GM21529 (cell line): ENCODE data around the gene ORC1.
"Not testable (repeated sequence)": the region's sequence is repeated elsewhere in the genome, so short reads cannot be mapped to it uniquely, and the experiment has no call there.

Experiments
- ATAC-seq: cut with Tn5 transposase; IDR thresholded peaks from one replicate; pipeline ENCODE4 v1.9.1; 2021; ENCODE audit not compliant: unreplicated experiment

The ORC1 gene

GRCh38 chr1:52393174-52393573 is 11.0 kb downstream of the ORC1 start:
- no peak for ATAC-seq

- no peak for ATAC-seq
Measured at GRCh38 chr1:52386458-52386857, 17.8 kb downstream of the ORC1 start.

GRCh38 chr1:52385376-52385775 is 18.8 kb downstream of the ORC1 start:
- ATAC-seq: no peak

GRCh38 chr1:52369851-52370250 is 34.4 kb downstream of the ORC1 start:
- not testable (repeated sequence) for ATAC-seq

- no peak for ATAC-seq
Measured at GRCh38 chr1:52368383-52369172, 35.6 kb downstream of the ORC1 start.

- ATAC-seq: no peak
Measured at GRCh38 chr1:52367272-52367671, 37.0 kb downstream of the ORC1 start.

- no peak for ATAC-seq
Measured at GRCh38 chr1:52366517-52366827, 37.8 kb downstream of the ORC1 start.

- peak; percentile 92 for ATAC-seq
Measured at GRCh38 chr1:52365746-52366516, 38.3 kb downstream of the ORC1 start, which contains the start of gene CC2D1B. CC2D1B (minus strand) TSS chr1:52366205; CDS start chr1:52364620, 1,585 bp downstream.

- no peak for ATAC-seq
Measured at GRCh38 chr1:52365071-52365745, 39.0 kb downstream of the ORC1 start.

GRCh38 chr1:52364235-52364839 is 39.9 kb downstream of the ORC1 start:
- no peak for ATAC-seq

GRCh38 chr1:52360595-52360968 is 43.6 kb downstream of the ORC1 start:
- ATAC-seq: no peak

GRCh38 chr1:52359676-52360594 is 44.3 kb downstream of the ORC1 start:
- no peak for ATAC-seq

GRCh38 chr1:52358851-52359497 is 45.2 kb downstream of the ORC1 start:
- ATAC-seq: no peak

GRCh38 chr1:52357397-52357796 is 46.8 kb downstream of the ORC1 start:
- no peak for ATAC-seq

- ATAC-seq: no peak
Measured at GRCh38 chr1:52356818-52357355, 47.3 kb downstream of the ORC1 start.

- no peak for ATAC-seq
Measured at GRCh38 chr1:52355847-52356505, 48.2 kb downstream of the ORC1 start.

GRCh38 chr1:52355436-52355835 is 48.8 kb downstream of the ORC1 start:
- ATAC-seq: no peak

GRCh38 chr1:52352690-52353089 is 51.5 kb downstream of the ORC1 start:
- no peak for ATAC-seq

GRCh38 chr1:52348704-52349300 is 55.4 kb downstream of the ORC1 start:
- no peak for ATAC-seq
